MM.1S (cell line): ENCODE results near the gene THOC1.

Source experiments
- DNase-seq: peaks from one replicate; pipeline ENCODE4 v3.0.0-alpha.2; 2015
- H2AFZ ChIP-seq: fragments of 300-600 bp; sonication (generic); 2 replicates; pipeline ENCODE4 v1.6.0; 2016; ENCODE audit warnings: antibody characterized with exemption, low read length
- H3F3A ChIP-seq: fragments of 300-600 bp; sonication (generic); 2 replicates; pipeline ENCODE4 v1.6.1; 2016; ENCODE audit warnings: mild to moderate bottlenecking, antibody characterized with exemption, low read length, moderate library complexity, mixed read lengths; ENCODE audit not compliant: insufficient read depth
- H3K27ac ChIP-seq: fragments of 300-600 bp; sonication (generic); 2 replicates; pipeline ENCODE4 v1.5.1; 2016; ENCODE audit warnings: mild to moderate bottlenecking, low read length
- H3K27me3 ChIP-seq: fragments of 300-600 bp; sonication (generic); replicated peaks from 2 replicates; pipeline ENCODE4 v1.6.0; 2016; ENCODE audit warnings: low read length; ENCODE audit not compliant: insufficient read depth
- H3K36me3 ChIP-seq: fragments of 300-600 bp; sonication (generic); replicated peaks from 2 replicates; pipeline ENCODE4 v1.6.1; 2016; ENCODE audit warnings: mild to moderate bottlenecking, low read length, mixed read lengths; ENCODE audit not compliant: insufficient read depth
- H3K4me1 ChIP-seq: fragments of 300-600 bp; sonication (generic); 2 replicates; pipeline ENCODE4 v1.6.1; 2016; ENCODE audit warnings: low read length, mixed read lengths
- H3K4me2 ChIP-seq: fragments of 300-600 bp; sonication (generic); 2 replicates; pipeline ENCODE4 v1.6.0; 2016; ENCODE audit warnings: low read depth, low read length
- H3K4me3 ChIP-seq: fragments of 300-600 bp; sonication (generic); 2 replicates; pipeline ENCODE4 v1.5.1; 2016; ENCODE audit warnings: low read length, mixed read lengths
- H3K79me2 ChIP-seq: fragments of 300-600 bp; sonication (generic); 2 replicates; pipeline ENCODE4 v1.6.1; 2016; ENCODE audit warnings: mixed run types, low read length, mixed read lengths
- H3K9ac ChIP-seq: fragments of 300-600 bp; sonication (generic); 2 replicates; pipeline ENCODE4 v1.6.1; 2016; ENCODE audit warnings: low read length, mixed read lengths
- H3K9me2 ChIP-seq: fragments of 300-600 bp; sonication (generic); replicated peaks from 2 replicates; pipeline ENCODE4 v1.6.1; 2016; ENCODE audit warnings: mild to moderate bottlenecking, low read length, mixed read lengths; ENCODE audit not compliant: insufficient read depth
- H3K9me3 ChIP-seq: fragments of 300-600 bp; sonication (generic); replicated peaks from 2 replicates; pipeline ENCODE4 v1.6.1; 2016; ENCODE audit warnings: mild to moderate bottlenecking, low read length, mixed read lengths; ENCODE audit not compliant: insufficient read depth
- H4K20me1 ChIP-seq: fragments of 300-600 bp; sonication (generic); 2 replicates; pipeline ENCODE4 v1.6.1; 2016; ENCODE audit warnings: mild to moderate bottlenecking, low read length, moderate library complexity, mixed read lengths; ENCODE audit not compliant: insufficient read depth
- EZH2 ChIP-seq: fragments of 300-600 bp; sonication (generic); optimal IDR thresholded peaks from 2 replicates; pipeline ENCODE3; 2017; ENCODE audit warnings: low read depth, mild to moderate bottlenecking, antibody characterized with exemption, low read length, mixed read lengths
- EZH2phosphoT487 ChIP-seq: fragments of 300-600 bp; sonication (generic); IDR thresholded peaks from 2 replicates; pipeline ENCODE4 v1.6.1; 2018; ENCODE audit warnings: antibody characterized with exemption, low read length
- TF ChIP-seq, protein P1 (sequence below): fragments of 300-600 bp; sonication (generic); IDR thresholded peaks from 2 replicates; pipeline ENCODE4 v1.5.1; 2016; ENCODE audit warnings: antibody characterized with exemption, low read length, mixed read lengths

THOC1 gene

DNA sequence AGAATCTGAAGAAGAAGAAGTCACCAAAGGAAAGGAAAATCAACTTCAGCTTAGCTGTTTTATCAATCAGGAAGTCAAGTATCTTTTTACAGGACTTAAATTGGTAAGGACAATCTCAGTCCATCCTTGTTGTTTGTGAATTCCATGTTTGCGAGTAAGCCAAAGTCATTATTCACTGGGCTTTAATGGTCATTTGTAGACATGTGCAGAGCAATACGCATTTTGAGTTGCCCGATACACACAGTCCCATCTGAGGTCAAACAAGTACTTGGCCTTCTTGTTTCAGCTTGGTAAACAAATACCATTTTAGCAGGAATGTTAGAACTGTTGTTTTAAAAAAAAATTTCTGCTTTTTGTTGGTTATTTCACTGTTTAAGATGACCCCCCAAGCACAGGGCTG, 68.6 kb downstream of the THOC1 start:
- no peak for DNase-seq
- Histone ChIP-seq H3K79me2 (0 out of 2 replicates have a peak, but pooled peaks cover 8% of the 10 kb centered on the region), H3K4me1 (no peaks in the 10 kb centered on the region), H3K27ac (no peak overlapping the region), H3K9me2 (no peaks in the 10 kb centered on the region), H3K36me3 (peaks cover 7% of the 10 kb centered on the region; the same call in 1 of the 2 replicates), H4K20me1 (no peaks in the 10 kb centered on the region), H3K9ac (no peak overlapping the region), H2AFZ (no peak overlapping the region), H3K9me3 (no peaks in the 10 kb centered on the region), H3K4me3 (no peak overlapping the region), H3K27me3 (no peaks in the 10 kb centered on the region), H3F3A (no peaks in the 10 kb centered on the region), H3K4me2 (no peak overlapping the region)
- no peak for TF ChIP-seq EZH2phosphoT487
- TF ChIP-seq EZH2, result no peak
- TF ChIP-seq, protein P1, sequence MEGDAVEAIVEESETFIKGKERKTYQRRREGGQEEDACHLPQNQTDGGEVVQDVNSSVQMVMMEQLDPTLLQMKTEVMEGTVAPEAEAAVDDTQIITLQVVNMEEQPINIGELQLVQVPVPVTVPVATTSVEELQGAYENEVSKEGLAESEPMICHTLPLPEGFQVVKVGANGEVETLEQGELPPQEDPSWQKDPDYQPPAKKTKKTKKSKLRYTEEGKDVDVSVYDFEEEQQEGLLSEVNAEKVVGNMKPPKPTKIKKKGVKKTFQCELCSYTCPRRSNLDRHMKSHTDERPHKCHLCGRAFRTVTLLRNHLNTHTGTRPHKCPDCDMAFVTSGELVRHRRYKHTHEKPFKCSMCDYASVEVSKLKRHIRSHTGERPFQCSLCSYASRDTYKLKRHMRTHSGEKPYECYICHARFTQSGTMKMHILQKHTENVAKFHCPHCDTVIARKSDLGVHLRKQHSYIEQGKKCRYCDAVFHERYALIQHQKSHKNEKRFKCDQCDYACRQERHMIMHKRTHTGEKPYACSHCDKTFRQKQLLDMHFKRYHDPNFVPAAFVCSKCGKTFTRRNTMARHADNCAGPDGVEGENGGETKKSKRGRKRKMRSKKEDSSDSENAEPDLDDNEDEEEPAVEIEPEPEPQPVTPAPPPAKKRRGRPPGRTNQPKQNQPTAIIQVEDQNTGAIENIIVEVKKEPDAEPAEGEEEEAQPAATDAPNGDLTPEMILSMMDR, result no peak

GRCh38 chr18:195651-196050, 72.2 kb downstream of the THOC1 start:
- Histone ChIP-seq H2AFZ (no peak overlapping the region), H3K4me2 (no peak overlapping the region), H3K79me2 (peaks cover 31% of the 10 kb centered on the region), H3K27ac (no peak overlapping the region), H3F3A (no peaks in the 10 kb centered on the region), H4K20me1 (no peaks in the 10 kb centered on the region), H3K9ac (no peak overlapping the region), H3K9me2 (no peaks in the 10 kb centered on the region), H3K4me3 (no peak overlapping the region), H3K4me1 (no peaks in the 10 kb centered on the region), H3K9me3 (no peaks in the 10 kb centered on the region), H3K36me3 (peaks cover 10% of the 10 kb centered on the region; the same call in 1 of the 2 replicates), H3K27me3 (no peaks in the 10 kb centered on the region)
- DNase-seq, result no peak
- TF ChIP-seq, protein P1, result no peak
- TF ChIP-seq EZH2 (no peak), EZH2phosphoT487 (no peak)

DNA sequence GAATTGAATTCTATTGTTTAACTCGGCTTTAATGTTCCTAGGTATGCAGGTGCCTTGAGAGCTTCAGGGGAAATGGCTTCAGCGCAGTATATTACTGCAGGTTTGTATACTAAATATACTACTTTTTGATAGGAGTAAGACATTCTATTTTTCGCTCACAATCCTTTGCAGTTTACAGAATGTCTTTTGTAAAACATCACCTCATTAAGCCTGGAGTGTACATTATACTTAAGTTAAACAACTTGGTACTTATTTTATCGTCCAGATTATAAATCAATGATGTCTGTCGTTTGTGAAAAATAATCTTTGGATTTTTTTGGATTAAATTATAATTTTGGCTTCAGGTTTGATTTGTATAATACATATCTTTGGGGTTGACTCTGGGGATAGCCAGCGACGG, 75.0 kb downstream of the THOC1 start:
- H3K4me3 ChIP-seq, result no peak overlapping the region
- no peaks in the 10 kb centered on the region for H3K9me3 ChIP-seq
- no peak overlapping the region for H3K4me2 ChIP-seq
- no peaks in the 10 kb centered on the region for H3K4me1 ChIP-seq
- DNase-seq, result no peak
- no peaks in the 10 kb centered on the region for H3K9me2 ChIP-seq
- H3K36me3 ChIP-seq, result peaks cover 7% of the 10 kb centered on the region; the same call in 1 of the 2 replicates
- no peaks in the 10 kb centered on the region for H3K27me3 ChIP-seq
- H4K20me1 ChIP-seq, result no peaks in the 10 kb centered on the region
- peaks cover 58% of the 10 kb centered on the region for H3K79me2 ChIP-seq
- H2AFZ ChIP-seq, result no peak overlapping the region
- H3K27ac ChIP-seq, result no peak overlapping the region
- TF ChIP-seq EZH2phosphoT487, result no peak
- TF ChIP-seq, protein P1, result no peak
- TF ChIP-seq EZH2, result no peak
- H3K9ac ChIP-seq, result no peak overlapping the region
- H3F3A ChIP-seq, result no peaks in the 10 kb centered on the region
